SU-DHL-6 (cell line): Measurements from ENCODE around the gene POLA1.

Experiments used
- H2AFZ ChIP-seq: fragments of 200-600 bp; sonication (generic); 2 replicates; pipeline ENCODE4 v1.6.1; 2014; ENCODE audit warnings: low read depth, mild to moderate bottlenecking, moderate library complexity, mixed read lengths, antibody characterized with exemption, low read length; ENCODE audit not compliant: severe bottlenecking
- H3F3A ChIP-seq: fragments of 200-600 bp; shearing (Covaris generic); 2 replicates; pipeline ENCODE4 v1.6.0; 2016; ENCODE audit warnings: antibody characterized with exemption, mild to moderate bottlenecking; ENCODE audit not compliant: insufficient read depth
- H3K27ac ChIP-seq: fragments of 200-600 bp; sonication (generic); 2 replicates; pipeline ENCODE4 v1.5.1; 2016; ENCODE audit warnings: low read depth, mild to moderate bottlenecking, low read length, moderate library complexity, mixed read lengths
- H3K27me3 ChIP-seq: fragments of 200-600 bp; sonication (generic), shearing (Covaris generic); 2 replicates; pipeline ENCODE4 v1.6.0; 2014; ENCODE audit warnings: mild to moderate bottlenecking, low read length
- H3K36me3 ChIP-seq: fragments of 200-600 bp; sonication (generic); 2 replicates; pipeline ENCODE4 v1.6.1; 2014; ENCODE audit warnings: mild to moderate bottlenecking, low read length, mixed read lengths
- H3K4me2 ChIP-seq: fragments of 300-600, 200-600 bp; shearing (Covaris generic), sonication (generic); 2 replicates; pipeline ENCODE4 v1.6.0; 2014; ENCODE audit warnings: low read length, low read depth, mild to moderate bottlenecking; ENCODE audit not compliant: poor library complexity, severe bottlenecking
- H3K4me3 ChIP-seq: fragments of 200-600 bp; sonication (generic); 2 replicates; pipeline ENCODE4 v1.5.1; 2014; ENCODE audit warnings: antibody characterized with exemption, low read length, mild to moderate bottlenecking, mixed read lengths; ENCODE audit not compliant: insufficient read depth, poor library complexity, severe bottlenecking
- H3K79me2 ChIP-seq: fragments of 200-600 bp; sonication (generic); 2 replicates; pipeline ENCODE4 v1.6.1; 2014; ENCODE audit warnings: mild to moderate bottlenecking, low read length, moderate library complexity; ENCODE audit not compliant: insufficient read depth
- H3K9ac ChIP-seq: fragments of 200-600 bp; sonication (generic); 2 replicates; pipeline ENCODE4 v1.7.0; 2014; ENCODE audit warnings: mild to moderate bottlenecking, low read length
- H3K9me2 ChIP-seq: fragments of 200-600 bp; sonication (generic); replicated peaks from 2 replicates; pipeline ENCODE4 v1.6.1; 2014; ENCODE audit warnings: low read length; ENCODE audit not compliant: insufficient read depth
- H3K9me3 ChIP-seq: fragments of 200-600 bp; sonication (generic); 2 replicates; pipeline ENCODE4 v1.6.1; 2014; ENCODE audit warnings: low read length, mixed read lengths; ENCODE audit not compliant: insufficient read depth
- H4K20me1 ChIP-seq: fragments of 200-600 bp; sonication (generic); 2 replicates; pipeline ENCODE4 v1.6.1; 2014; ENCODE audit warnings: low read depth, mild to moderate bottlenecking, antibody characterized with exemption, low read length, moderate library complexity, mixed read lengths
- CTCF ChIP-seq: fragments of 200-600 bp; sonication (generic); IDR thresholded peaks from one replicate; pipeline ENCODE4 v1.5.1; 2017; ENCODE audit warnings: antibody characterized with exemption, mild to moderate bottlenecking, low read length, moderate library complexity; ENCODE audit not compliant: insufficient read depth, poor library complexity, severe bottlenecking
- EZH2phosphoT487 ChIP-seq: fragments of 200-600 bp; sonication (generic), shearing (Covaris generic); conservative IDR thresholded peaks from 2 replicates; pipeline ENCODE4 v1.6.1; 2018; ENCODE audit warnings: mild to moderate bottlenecking, antibody characterized with exemption, low read length, moderate library complexity, mixed read lengths

Gene POLA1

GRCh38 chrX:24732766-24733500 lies 39.2 kb downstream of the POLA1 start:
- no peak overlapping the region for H3K27ac ChIP-seq
- H3K36me3 ChIP-seq, result no peaks in the 10 kb centered on the region; the same call in 1 of the 2 replicates
- H3K4me2 ChIP-seq, result no peak overlapping the region
- no peak overlapping the region for H3K4me3 ChIP-seq
- H3K27me3 ChIP-seq, result no peaks in the 10 kb centered on the region
- no peaks in the 10 kb centered on the region for H4K20me1 ChIP-seq
- H3K9ac ChIP-seq, result no peak overlapping the region
- H3K79me2 ChIP-seq, result no peaks in the 10 kb centered on the region
- H3K9me2 ChIP-seq, result no peaks in the 10 kb centered on the region
- H2AFZ ChIP-seq, result no peak overlapping the region
- no peak for TF ChIP-seq EZH2phosphoT487
- no peak for TF ChIP-seq CTCF
- H3F3A ChIP-seq, result no peaks in the 10 kb centered on the region
- H3K9me3 ChIP-seq, result no peaks in the 10 kb centered on the region

- Histone ChIP-seq H4K20me1 (no peaks in the 10 kb centered on the region), H3K36me3 (no peaks in the 10 kb centered on the region; the same call in 1 of the 2 replicates), H3K27me3 (no peaks in the 10 kb centered on the region), H3K79me2 (no peaks in the 10 kb centered on the region), H3K4me3 (no peak overlapping the region), H2AFZ (no peak overlapping the region), H3K27ac (no peak overlapping the region), H3F3A (no peaks in the 10 kb centered on the region), H3K9ac (no peak overlapping the region), H3K9me3 (no peaks in the 10 kb centered on the region), H3K9me2 (no peaks in the 10 kb centered on the region), H3K4me2 (no peak overlapping the region)
- TF ChIP-seq EZH2phosphoT487 (no peak), CTCF (no peak)
Measured at GRCh38 chrX:24741330-24741729, 47.6 kb downstream of the POLA1 start.

- Histone ChIP-seq H3K9me2 (no peaks in the 10 kb centered on the region), H3K36me3 (no peaks in the 10 kb centered on the region), H3K27me3 (no peaks in the 10 kb centered on the region), H3K79me2 (no peaks in the 10 kb centered on the region), H3K4me3 (no peak overlapping the region), H3K9me3 (no peaks in the 10 kb centered on the region), H3K27ac (no peak overlapping the region), H2AFZ (no peak overlapping the region), H3K9ac (no peak overlapping the region), H3K4me2 (no peak overlapping the region), H4K20me1 (no peaks in the 10 kb centered on the region), H3F3A (no peaks in the 10 kb centered on the region)
- no peak for TF ChIP-seq EZH2phosphoT487
- TF ChIP-seq CTCF, result no peak
Measured at GRCh38 chrX:24748196-24748595, 54.5 kb downstream of the POLA1 start.
